Endothelial cell of umbilical vein (primary cell): ENCODE results near the gene KDR.

Source experiments
- CTCF ChIP-seq, 2 donors: IDR thresholded peaks; 1 replicate in 1 of 2; 2 replicates in 1 of 2; pipeline ENCODE4 v1.5.1; 2011; ENCODE audit warnings: low read length in 2 of 2, mild to moderate bottlenecking in 2 of 2, moderate library complexity in 2 of 2, control low read depth in 1 of 2, inconsistent platforms in 1 of 2, low read depth in 1 of 2; ENCODE audit not compliant: insufficient read depth in 1 of 2; ENCODE audit errors: extremely low read depth in 1 of 2
- MAX ChIP-seq: IDR thresholded peaks from 2 replicates; pipeline ENCODE4 v1.6.1; 2011; ENCODE audit not compliant: insufficient read depth, insufficient read length

- TF ChIP-seq MAX (no peak), CTCF (IDR thresholded peaks at IDR 0.05; ENCODE audit: extremely low read depth in 1 of 2, insufficient read depth in 1 of 2, low read depth in 1 of 2, low read length in 2 of 2) (no peak)
These were observed 45.1 kb downstream of the KDR start for GRCh38 chr4:55080174-55080865.
